Astrocyte of the hippocampus (primary cell): ENCODE results near the gene SYT7.
A peak's percentile ranks its signal among the peaks of the same experiment; 100 is the strongest.
"Not testable (repeated sequence)": the region's sequence is repeated elsewhere in the genome, so short reads cannot be mapped to it uniquely, and the experiment has no call there.

Experiments
- DNase-seq: peaks from one replicate; pipeline ENCODE4 v3.0.0; 2011; ENCODE audit warnings: low read depth, low spot score

SYT7 gene, protein sequence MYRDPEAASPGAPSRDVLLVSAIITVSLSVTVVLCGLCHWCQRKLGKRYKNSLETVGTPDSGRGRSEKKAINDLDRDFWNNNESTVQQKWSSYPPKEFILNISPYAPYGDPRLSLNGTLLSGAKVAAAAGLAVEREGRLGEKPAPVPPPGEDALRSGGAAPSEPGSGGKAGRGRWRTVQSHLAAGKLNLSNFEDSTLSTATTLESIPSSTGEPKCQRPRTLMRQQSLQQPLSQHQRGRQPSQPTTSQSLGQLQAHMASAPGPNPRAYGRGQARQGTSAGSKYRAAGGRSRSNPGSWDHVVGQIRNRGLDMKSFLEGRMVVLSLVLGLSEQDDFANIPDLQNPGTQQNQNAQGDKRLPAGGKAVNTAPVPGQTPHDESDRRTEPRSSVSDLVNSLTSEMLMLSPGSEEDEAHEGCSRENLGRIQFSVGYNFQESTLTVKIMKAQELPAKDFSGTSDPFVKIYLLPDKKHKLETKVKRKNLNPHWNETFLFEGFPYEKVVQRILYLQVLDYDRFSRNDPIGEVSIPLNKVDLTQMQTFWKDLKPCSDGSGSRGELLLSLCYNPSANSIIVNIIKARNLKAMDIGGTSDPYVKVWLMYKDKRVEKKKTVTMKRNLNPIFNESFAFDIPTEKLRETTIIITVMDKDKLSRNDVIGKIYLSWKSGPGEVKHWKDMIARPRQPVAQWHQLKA

GRCh38 chr11:61581030-61581928, at the start of gene SYT7:
Gene SYT7, minus strand, starts transcription at chr11:61581076. Its CDS starts 256 bp downstream, at chr11:61580820.
- peak; percentile 99 for DNase-seq

- DNase-seq = peak; percentile 33
Measured at GRCh38 chr11:61630089-61630488, 49.2 kb upstream of the SYT7 start.

DNA sequence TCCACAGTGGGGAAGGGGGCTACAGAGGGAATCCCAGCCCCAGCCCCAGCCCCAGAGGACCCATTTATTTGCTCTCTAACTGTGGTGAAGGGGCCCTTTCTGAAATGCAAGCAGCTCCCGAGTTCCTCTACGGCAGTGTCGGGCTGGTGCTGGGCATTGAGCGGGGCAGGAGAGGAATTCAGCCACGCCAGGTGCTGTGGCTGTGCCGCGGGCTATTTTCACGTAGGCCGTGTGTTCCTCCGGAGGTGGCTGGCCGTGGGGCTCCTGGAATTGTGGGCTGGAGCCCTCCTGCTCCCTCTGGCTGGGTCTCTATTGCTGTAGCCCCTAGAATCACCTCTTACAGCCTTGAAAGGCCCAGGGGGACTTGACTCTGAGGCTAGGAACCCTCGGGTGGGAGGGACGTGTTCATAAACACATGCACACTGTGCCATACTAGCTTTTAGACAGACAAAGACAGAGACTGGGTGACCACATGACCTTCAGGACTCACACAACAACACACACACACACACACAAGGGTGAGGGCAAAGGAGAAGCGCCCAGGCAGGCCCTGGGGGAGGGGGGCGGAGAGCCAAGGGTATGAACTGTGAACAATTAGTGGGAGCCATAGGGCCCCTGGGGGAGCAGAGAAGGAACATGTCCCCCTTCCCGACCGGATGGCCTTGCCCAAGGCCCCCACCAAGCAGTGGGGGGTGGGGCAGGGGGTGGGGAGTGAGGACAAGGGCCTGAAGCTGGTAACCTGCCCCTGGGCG, 48.4 kb upstream of the SYT7 start:
- DNase-seq = no peak

DNA sequence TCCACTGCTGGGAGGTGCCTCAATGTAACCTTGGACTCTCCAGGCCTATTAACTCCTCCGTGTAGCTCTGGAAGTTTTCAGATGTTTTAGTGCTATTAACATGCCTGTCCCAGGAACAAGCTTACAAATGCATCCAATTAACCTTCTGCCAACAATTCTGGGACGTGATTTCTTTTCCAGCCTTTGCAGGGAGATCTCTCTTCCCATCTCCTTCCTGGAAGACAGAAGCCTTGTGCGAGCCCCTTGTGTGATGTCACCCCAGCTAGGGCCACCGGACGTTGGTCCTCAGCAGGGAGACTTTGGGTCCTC, 47.7 kb upstream of the SYT7 start:
- DNase-seq = no peak

- DNase-seq = peak; percentile 77
Measured at GRCh38 chr11:61627850-61628661, 47.2 kb upstream of the SYT7 start.

- DNase-seq = peak; percentile 27
Measured at GRCh38 chr11:61626580-61627380, 45.9 kb upstream of the SYT7 start.

DNA sequence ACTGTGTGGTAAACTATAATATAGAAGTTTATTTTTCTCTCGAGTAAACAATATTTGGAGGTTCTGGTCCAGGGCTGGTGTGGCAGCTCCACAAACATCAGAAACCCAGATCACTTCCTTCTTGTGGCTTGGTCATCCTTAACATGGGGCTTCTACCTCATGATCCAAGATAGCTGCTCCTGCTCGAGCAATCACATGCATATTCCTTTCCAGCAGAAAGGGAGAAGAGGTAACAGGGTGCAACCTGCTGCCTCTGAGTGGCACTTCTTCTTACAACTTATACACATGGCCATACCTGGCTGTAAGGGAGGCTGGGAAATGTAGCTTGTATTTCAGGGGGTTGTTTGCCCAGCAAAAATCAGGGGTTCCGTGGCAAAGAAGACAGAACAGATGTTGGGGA, 44.6 kb upstream of the SYT7 start:
- no peak for DNase-seq

DNA sequence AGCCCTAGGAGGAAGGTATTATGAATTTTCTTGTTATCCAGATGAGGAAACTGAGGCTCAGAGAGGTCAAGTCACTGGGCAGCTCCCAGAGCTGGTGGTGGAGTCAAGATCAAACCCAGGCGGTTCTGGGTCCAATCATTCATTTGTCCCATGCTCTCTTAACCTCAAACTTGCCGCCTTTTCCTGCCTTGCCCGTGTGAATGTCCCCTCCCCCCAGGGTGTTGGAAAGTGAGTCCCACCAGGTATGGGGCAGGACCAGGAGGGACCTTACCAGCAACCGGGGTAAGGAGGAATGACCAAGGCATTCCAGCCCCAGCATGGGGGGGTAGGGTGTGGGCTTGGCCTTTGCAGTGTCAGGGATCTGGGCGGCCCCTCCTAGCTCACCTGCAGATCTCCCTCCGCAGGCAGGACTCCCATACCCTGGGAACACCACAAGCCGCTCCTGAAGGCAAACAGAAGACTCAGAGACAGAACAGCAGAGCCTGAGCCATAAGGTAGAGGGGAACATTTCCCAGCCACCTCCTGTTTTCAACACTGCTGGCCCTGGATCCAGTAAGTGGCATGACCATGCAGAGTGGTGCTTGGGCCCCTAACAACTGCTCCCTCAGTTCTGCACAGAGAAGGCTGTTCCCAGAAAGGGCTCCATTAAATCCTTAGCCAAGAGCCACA, 41.2 kb upstream of the SYT7 start:
- no peak for DNase-seq

- DNase-seq = no peak
Measured at GRCh38 chr11:61619471-61620226, 38.8 kb upstream of the SYT7 start.

DNA sequence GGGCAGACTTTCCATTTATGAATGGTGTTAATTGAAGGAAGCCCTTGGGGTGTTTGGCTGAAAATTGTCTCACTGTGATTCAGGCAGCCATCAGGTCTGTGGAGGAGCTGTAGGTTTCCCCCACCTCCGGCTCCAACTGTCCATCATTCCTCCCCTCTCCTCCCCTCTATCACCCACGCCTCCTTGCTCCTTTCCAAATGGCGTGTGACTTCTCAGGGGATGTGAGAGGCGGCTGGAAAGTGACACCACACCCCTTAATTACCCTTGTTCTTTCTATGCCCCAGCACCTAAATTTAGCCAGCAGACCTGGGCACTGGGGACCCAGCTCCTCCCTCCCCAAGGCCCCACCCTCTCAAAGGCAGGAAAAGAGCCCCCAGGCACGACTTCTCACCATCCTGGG, 38.1 kb upstream of the SYT7 start:
- DNase-seq = no peak

DNA sequence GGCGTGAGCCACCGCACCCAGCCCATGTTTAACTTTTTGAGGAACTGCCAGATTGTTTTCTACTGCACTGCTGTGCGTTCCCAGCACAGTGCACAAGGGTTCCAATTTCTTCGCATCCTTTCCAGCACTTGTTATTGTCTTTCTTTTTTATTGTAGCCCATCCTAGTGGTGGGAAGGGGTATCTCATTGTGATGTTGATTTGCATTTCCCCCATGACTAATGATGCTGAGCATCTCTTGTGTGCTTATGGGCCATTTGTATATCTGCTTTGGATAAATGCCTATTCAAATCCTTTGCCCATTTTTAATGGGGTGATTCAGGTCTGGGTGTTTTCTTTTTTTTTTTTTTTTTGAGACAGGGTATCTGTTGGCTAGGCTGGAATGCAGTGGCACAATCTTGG, 36.6 kb upstream of the SYT7 start:
- DNase-seq = no peak

- DNase-seq = no peak
Measured at GRCh38 chr11:61616434-61616833, 35.6 kb upstream of the SYT7 start.

DNA sequence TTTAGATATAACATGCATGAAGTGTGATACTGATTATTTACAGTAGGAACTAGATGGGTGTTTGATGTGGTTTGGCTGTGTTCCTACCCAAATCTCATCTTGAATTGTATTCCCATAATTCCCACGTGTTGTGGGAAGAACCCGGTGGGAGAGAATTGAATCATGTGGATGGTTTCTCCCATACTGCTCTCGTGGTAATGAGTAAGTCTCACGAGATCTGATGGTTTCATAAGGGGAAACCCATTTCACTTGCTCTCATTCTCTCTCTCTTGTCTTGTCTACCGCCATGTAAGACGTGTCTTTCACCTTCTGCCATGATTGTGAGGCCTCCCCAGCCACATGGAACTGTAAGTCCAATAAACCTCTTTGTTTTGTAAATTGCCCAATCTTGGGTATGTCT, 33.9 kb upstream of the SYT7 start:
- not testable (repeated sequence) for DNase-seq

DNA sequence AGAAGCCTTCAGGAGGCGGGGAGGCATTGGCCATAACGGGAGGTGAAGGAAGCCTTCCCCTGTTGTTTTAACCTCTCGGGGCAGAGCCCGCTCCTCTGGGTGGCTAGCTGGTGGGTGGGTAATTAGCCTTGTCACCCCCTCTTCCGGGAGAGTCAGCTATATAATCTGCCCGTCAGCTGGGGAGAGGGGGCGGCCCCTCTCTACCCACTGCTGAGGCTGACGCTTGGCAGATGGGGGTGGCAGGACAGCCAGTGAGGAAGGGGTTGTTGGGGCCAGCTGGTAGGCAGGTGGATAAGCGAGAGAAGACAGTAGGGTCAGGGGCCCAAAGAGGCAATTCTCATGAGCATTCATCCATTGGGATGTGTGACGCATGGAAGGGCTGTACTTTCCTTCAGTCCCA, 33.0 kb upstream of the SYT7 start:
- DNase-seq = no peak

- no peak for DNase-seq
Measured at GRCh38 chr11:61613051-61613450, 32.2 kb upstream of the SYT7 start.

GRCh38 chr11:61611309-61611708, 30.4 kb upstream of the SYT7 start:
- DNase-seq = no peak

- DNase-seq = no peak
Measured at GRCh38 chr11:61610905-61611304, 30.0 kb upstream of the SYT7 start.

- DNase-seq = no peak
Measured at GRCh38 chr11:61609980-61610366, 29.1 kb upstream of the SYT7 start.
